ENCODE results near the gene SET. TPM values are rescaled to one million over a fixed set of nuclear protein-coding genes. Genes with fewer than 3 reads are reported as not detected.

The SET gene
- total RNA-seq, 1 donor from 2014 or later: 197 TPM

- no peak for TF ChIP-seq CTCF (IDR thresholded peaks at IDR 0.05)
- ATAC-seq: no peak
- Histone ChIP-seq H3K9me3 (no peaks in the 10 kb centered on the region), H3K4me3 (no peak overlapping the region), H3K36me3 (peaks cover 23% of the 10 kb centered on the region), H3K27me3 (ENCODE audit: low read depth) (no peaks in the 10 kb centered on the region), H3K4me1 (peaks cover 8% of the 10 kb centered on the region), H3K27ac (no peak overlapping the region)
- DNase-seq: no peak
- intact Hi-C loops (cut with DNase I): no loop called here
Measured at GRCh38 chr9:128722380-128723351, 33.6 kb downstream of the SET start.

GRCh38 chr9:128723352-128723865 lies 34.4 kb downstream of the SET start:
- DNase-seq (no peak), ATAC-seq (no peak)
- Histone ChIP-seq H3K4me1 (peaks cover 8% of the 10 kb centered on the region), H3K27me3 (ENCODE audit: low read depth) (no peaks in the 10 kb centered on the region), H3K36me3 (peaks cover 23% of the 10 kb centered on the region), H3K27ac (peak overlapping the region; percentile 84), H3K4me3 (peak overlapping the region; percentile 78), H3K9me3 (no peaks in the 10 kb centered on the region)
- intact Hi-C loops (cut with DNase I): no loop called here
- no peak for TF ChIP-seq CTCF (IDR thresholded peaks at IDR 0.05)

- intact Hi-C loops (cut with DNase I): no loop called here
Measured at GRCh38 chr9:128723866-128724743, 35.1 kb downstream of the SET start, which contains the start of gene ZDHHC12. ZDHHC12 (minus strand) TSS chr9:128724127; CDS start chr9:128724093, 34 bp downstream.

GRCh38 chr9:128724744-128725211 lies 35.8 kb downstream of the SET start:
- DNase-seq: peak; percentile 73
- no peaks in the 10 kb centered on the region for H3K27me3 ChIP-seq (ENCODE audit: low read depth)
- peaks cover 24% of the 10 kb centered on the region for H3K36me3 ChIP-seq
- peak overlapping the region; percentile 78 for H3K4me3 ChIP-seq
- no peak for TF ChIP-seq CTCF (IDR thresholded peaks at IDR 0.05)
- H3K27ac ChIP-seq: peak overlapping the region; percentile 84
- ATAC-seq: peak; percentile 22 to 53
- peaks cover 8% of the 10 kb centered on the region for H3K4me1 ChIP-seq
- H3K9me3 ChIP-seq: no peaks in the 10 kb centered on the region
- intact Hi-C loops (cut with DNase I): no loop called here

More at GRCh38 chr9:128723866-128724743, 35.1 kb downstream of the SET start, which contains the start of gene ZDHHC12:
- Histone ChIP-seq H3K9me3 (no peaks in the 10 kb centered on the region), H3K27me3 (ENCODE audit: low read depth) (no peaks in the 10 kb centered on the region), H3K36me3 (peaks cover 23% of the 10 kb centered on the region), H3K27ac (peak within 1 kb of the TSS; percentile 84), H3K4me1 (peaks cover 8% of the 10 kb centered on the region), H3K4me3 (peak within 1 kb of the TSS; percentile 78)
- ATAC-seq (peak; percentile 98), DNase-seq (peak; percentile 100)
- no peak for TF ChIP-seq CTCF (IDR thresholded peaks at IDR 0.05)

Measured in lower lobe of right lung (tissue), 2 donors.